Measurements from ENCODE around the gene PI4KB. TPM values are rescaled to one million over a fixed set of nuclear protein-coding genes. Genes with fewer than 3 reads are reported as not detected.
"Not testable (repeated sequence)": the region's sequence is repeated elsewhere in the genome, so short reads cannot be mapped to it uniquely, and the experiment has no call there.

PI4KB gene
- total RNA-seq (2014; rRNA removed; shearing (Covaris generic)): 36.1 and 36.8 TPM in 2 replicates
- 41.3 and 44.4 TPM in 2 replicates for polyA plus RNA-seq (2014; cell fraction: nucleus; rRNA removed)

GRCh38 chr1:151327223-151327902 is at the start of gene PI4KB:
Gene PI4KB, minus strand, starts transcription at chr1:151327416. Its CDS starts 10,935 bp downstream, at chr1:151316481.
- DNase-seq (ENCODE audit: extremely low read depth, low read depth): peak; percentile 100

GRCh38 chr1:151373196-151373595 is 46.0 kb upstream of the PI4KB start:
- no peak for DNase-seq (ENCODE audit: extremely low read depth, low read depth)

DNA sequence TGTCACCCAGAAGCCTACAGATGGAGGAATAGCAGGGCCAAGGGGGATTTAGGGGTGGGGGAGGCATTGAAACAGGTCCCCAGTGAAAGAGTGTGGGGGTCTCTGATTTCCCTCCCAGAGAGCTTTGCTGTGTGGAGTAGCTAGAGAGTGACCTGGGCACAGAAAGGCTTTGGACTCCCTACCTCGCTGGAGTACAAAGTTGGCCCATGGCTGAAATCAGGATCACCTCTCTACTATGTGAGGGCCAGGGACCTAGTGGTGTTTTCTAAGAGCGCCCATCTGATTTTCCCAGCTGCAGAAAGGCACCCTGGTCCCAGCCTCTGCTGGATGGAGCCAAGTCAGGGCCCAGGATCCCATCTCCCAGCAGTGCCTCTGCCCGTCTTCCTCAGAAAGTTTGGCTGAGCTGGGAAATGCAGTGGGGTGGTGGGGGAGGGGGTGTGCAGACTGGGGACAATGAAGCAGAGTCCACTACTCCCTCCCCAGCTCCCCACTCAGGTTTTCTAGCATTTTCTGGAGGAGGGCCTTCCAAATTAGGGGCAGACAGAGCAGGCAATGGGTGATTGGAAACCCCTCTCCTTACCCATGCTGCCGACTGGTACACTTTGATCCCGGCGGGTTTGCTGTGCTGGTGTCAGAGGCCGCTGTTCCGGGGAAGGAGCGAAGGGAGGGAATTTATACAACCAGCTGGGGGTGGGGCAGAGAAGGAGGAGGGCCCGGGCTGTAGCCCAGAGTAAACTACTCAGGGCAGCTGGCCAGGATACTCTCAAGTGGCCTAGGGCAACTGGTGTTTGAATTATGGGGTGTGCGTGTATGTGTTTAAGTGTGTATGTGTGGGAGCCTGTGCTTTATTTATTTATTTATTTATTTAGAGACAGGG is 45.1 kb upstream of the PI4KB start, which contains the start of gene SELENBP1:
Gene SELENBP1, minus strand, starts transcription at position 648 of the 877 bp plus-strand sequence. Its CDS starts 64 bp downstream, at position 584.
- peak; percentile 75 for DNase-seq (ENCODE audit: extremely low read depth, low read depth)

- DNase-seq (ENCODE audit: extremely low read depth, low read depth): peak; percentile 25
These were observed 44.3 kb upstream of the PI4KB start for GRCh38 chr1:151371370-151372057.

DNA sequence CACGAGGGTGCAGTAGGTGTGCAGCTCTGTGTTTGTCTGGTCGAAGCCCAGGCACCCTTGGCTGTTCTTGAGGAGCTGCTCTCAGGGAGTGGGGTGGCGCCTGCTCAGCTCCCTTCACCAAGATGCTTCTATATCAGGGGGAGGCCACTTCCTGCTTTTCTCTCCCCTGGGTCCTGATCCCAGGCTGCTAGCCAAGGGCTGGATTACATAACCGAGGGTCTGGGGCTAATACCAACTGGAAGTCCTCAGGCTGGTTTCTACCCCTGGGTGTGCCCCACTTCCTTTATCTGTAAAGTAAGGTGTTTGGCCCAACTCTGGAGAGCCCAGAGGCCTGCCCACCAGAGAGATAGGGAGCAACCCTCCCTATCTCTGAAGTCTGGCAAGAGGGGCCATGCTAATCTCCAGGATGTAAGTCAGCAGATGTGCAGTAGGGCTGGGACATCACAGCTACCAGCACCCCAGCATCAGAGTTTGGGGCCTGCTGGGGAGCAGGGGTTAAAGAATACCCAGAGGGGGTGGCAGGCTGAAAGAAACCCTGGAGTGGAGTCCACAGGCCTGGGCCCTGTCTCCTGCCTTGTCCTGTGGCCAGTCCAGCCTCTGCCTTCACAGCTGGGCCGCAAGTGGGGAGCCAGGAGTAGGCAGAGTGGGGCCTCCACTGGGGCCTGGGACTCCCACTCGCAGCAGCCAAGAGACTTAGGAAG is 43.1 kb upstream of the PI4KB start:
- DNase-seq (ENCODE audit: extremely low read depth, low read depth): no peak

- DNase-seq (ENCODE audit: extremely low read depth, low read depth): no peak
These were observed 42.4 kb upstream of the PI4KB start for GRCh38 chr1:151369621-151370048.

DNA sequence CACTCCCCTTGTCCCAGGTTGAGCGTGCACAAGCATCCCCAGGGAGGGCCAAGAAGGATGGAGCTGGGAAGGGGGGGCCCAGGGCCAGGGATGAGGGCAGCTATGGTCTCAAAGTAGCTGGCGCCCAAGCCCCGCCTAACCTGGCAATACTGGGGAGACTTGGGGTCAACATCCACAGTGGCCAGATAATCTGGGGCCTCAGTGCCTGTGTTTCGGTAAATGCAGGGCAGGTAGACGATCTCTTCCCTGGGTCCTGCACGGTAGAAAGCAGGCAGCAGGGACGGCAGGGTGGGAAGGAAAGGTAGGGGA is 42.0 kb upstream of the PI4KB start:
- no peak for DNase-seq (ENCODE audit: extremely low read depth, low read depth)

DNA sequence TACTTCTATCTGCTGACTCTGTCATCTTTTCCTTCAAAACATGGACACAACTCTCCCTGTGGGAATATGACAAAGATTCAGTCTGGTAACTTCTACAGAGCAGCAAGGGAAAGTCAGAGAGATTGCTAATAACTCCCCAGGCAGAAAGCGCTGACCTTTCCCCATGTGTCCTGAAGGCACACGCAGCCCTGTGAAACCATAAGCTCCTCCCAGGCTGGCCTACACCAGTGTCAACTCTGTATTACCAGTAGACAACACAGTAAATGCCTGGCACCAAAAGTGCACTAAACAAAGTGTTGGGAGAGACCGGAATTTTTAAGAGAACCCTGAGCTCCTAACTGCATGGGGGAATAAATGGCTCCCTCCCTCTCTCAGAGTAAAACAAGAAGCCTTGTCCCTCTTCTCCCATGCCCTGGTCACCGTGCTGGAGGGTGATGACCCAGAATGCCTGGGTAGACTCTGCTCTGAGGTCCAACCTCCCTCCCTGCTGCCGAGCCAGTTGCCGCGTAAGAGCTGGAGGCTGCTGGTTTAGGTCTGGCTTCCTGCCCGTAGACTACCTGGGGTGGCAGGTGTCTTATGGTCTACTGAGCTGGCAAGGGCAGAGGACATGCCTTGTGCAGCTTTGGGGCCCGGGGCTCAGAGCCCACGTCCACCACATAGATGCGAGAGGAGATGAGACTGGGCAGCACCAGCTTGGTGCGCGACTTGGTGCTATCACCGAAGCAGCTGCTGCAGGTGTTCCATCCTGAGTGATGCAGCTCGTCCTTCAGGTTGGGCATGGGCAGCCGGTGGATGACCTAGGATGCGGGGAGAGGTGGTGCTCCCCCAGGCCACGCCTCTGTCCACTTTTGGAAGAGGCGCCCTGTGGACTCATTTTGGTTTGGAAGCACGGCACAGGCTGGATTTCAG is 41.4 kb upstream of the PI4KB start:
- no peak for DNase-seq (ENCODE audit: extremely low read depth, low read depth)

DNA sequence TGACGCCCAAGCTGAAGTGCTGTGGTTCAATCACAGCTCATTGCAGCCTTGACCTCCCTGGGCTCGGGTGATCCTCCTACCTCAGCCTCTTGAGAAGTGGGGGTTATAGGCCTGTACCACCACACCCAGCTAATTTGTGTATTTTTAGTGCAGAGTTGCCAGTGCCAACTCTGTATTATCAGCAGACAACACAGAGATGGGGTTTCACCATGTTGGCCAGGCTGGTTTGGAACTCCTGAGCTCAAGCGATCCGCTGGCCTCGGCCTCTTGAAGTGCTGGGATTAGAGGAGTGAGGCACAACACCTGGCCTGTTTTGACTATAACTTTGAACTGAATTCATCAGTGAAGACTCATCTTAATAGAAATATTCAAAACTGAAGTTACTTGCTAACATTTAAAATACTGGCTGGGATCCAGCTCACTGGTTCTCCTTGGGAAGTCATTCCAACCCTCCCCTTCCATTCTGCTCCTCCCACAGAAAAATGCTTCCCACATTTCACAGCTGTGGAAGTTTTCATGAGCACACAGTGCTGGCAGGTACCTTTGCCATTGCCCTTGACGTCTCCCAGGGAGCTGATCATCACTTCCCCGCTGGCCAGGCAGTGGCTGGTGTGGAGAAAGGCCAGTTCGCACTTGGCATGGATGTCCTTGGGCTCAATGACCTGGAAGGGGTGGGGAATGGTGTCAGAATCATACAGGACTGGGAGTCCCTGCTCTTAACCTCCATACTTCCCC is 40.6 kb upstream of the PI4KB start:
- DNase-seq (ENCODE audit: extremely low read depth, low read depth): no peak

DNA sequence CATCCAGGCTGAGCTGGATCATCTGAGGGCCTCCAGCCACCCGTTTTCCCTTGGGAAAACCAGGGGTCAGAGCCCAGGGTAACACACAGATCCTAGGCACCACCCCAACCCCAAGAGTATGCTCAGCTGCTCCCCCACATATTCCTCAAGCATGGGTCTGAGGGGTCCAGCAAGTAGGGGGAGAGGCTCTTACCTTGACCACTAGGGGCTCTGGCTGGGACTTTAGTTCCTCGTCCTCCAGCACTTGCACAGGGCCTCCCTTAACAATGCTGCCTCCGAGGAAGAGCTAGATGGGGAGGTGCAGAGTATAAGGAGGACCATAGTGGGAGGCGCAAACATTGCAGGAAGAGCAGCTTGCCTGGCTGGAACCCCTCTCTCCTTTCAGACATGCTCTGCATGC is 37.8 kb upstream of the PI4KB start:
- DNase-seq (ENCODE audit: extremely low read depth, low read depth): no peak

DNA sequence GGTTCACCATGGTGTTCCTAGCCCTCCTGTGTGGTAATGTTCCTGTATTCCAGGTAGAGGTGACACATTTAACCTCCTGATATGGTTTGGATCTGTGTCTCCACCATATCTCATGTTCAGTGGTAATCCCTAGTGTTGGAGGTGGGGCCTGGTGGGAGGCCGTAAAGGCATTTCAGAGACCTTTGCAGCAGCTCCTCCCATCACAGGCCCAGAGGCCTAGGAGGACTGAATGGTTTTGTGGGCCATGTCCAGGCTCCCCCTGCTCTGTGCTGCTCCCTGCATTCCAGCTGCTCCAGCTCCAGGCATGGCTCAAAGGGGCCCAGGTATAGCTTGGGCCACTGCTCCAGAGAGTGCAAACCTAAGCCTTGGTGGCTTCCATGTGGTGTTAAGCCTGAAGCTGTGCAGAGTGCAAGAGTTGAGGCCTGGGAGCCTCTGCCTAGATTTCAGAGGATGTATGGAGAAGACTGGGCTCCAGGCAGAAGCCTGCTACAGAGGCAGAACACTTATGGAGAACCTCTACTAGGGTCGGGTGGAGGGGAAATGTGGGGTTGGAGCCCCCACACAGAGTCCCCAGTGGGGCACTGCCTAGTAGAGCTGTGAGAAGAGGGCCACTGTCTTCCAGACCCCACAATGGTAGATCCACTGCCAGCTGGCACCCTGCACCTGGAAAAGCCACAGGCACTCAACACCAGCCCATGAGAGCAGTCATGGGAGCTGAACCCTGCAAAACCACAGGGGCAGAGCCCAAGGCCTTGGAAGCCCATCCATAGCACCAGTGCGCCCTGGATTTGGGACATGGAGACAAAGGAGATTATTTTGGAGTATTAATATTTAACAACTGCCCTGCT is 35.3 kb upstream of the PI4KB start:
- no peak for DNase-seq (ENCODE audit: extremely low read depth, low read depth)

GRCh38 chr1:151361883-151362282 is 34.7 kb upstream of the PI4KB start:
- DNase-seq (ENCODE audit: extremely low read depth, low read depth): no peak

DNA sequence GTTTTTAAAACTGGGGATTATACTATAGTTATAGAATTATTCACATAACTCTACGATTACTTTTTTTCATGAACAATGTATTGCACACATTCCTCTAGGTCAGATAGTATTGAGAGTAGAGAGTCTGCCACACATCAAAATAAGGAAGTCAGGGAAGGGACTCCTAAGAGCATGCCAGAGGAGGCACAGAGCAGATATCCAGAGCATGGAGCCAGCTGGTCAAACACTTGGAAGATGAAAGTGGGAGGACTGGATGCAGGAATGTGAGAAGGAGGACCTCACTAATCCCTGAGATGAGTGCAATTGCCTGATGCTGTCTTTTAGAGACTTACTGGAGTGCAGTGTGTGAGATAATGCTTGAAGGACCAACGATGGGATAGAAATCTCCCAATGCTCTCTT is 29.5 kb upstream of the PI4KB start:
- no peak for DNase-seq (ENCODE audit: extremely low read depth, low read depth)

DNA sequence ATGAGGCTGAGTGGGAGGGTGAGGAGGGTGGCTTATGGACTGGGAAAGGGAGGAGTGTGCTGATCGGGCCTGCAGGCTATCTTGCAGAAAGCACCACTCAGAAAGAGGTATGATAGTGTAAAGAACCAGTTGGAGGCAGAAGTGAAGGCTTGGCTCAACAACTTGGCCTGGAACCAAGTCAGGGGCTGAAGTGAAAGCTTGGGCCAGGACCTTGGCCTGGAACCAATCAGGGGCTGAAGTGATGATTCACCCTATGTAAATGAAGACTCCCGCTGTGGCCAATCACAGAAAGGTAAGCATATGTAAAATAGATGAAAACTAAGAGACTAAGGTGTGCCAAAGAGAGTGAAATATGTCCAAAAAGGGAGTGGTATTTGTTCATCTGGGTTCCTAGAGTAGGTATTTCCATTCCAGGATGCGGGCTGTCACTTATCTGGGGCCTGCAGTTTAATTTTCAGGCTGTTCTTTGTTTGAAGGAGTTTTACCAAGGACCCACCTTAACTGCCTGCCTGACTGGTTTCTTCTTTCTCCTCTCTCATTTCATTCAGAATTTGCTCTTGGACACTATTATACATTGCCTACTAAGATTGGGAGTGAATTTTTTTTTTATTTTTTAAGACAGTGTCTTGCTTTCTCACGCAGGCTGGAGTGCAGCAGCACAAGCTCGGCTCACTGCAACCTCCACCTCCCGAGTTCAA is 25.0 kb upstream of the PI4KB start:
- DNase-seq (ENCODE audit: extremely low read depth, low read depth): no peak

- DNase-seq (ENCODE audit: extremely low read depth, low read depth): not testable (repeated sequence)
These were observed 23.1 kb upstream of the PI4KB start for GRCh38 chr1:151350323-151350722.

GRCh38 chr1:151347523-151348246 is 20.5 kb upstream of the PI4KB start:
- no peak for DNase-seq (ENCODE audit: extremely low read depth, low read depth)

All from NCI-H460 (cell line).